Measurements from ENCODE around the gene DGKQ. TPM values are rescaled to one million over a fixed set of nuclear protein-coding genes. Genes with fewer than 3 reads are reported as not detected.

The DGKQ gene
- total and polyA plus RNA-seq, 2 of the 13 experiments (the other 11 are each of a cell fraction or from before 2014, with no cell fraction given) = 4.5 to 7.2 TPM

DNA sequence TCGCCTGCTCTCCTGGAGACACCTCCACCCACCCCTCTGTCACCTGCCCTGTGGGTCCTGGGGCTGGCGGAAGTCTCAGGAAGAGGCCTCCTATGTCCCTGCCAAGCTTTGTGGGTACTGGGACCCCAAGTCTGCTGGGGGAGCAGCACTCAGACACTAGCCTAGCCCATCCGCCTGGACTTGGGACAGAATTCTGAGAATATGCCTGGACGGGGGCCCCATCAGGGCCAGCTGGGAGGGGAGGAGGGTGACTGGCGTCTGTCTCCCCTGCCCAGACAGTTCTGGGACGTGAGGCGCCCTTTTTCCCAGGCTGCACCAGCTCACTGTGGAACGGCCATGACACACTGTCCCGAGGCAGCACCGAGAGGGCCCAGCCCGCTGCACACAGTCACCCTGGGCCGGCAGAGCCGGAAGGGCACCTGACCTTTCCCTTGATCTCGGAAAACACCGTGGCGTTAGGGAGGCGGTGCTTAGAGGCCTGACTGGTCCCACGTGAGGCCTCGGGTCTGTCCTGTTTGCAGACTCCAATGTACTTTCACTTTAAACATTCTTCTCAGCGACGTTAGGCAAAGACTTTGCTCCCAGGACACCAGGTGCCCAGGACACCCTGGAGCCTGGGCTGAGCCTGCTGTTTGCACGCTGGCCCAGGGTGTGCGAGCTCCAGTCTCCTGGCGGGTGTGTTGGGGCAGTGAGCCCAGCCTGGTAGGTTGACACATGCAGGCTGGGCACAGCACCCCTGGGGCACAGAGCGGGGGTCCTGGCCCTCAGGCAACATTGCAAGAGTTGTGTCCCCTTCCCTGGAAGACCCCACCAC, 19.1 kb upstream of the DGKQ start (continued):
- TF ChIP-seq, protein P1, sequence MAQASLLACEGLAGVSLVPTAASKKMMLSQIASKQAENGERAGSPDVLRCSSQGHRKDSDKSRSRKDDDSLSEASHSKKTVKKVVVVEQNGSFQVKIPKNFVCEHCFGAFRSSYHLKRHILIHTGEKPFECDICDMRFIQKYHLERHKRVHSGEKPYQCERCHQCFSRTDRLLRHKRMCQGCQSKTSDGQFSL (CRISPR knock-in tag; IDR thresholded peaks at IDR 0.05) = no peak
- TF ChIP-seq ZNF121 (CRISPR knock-in tag; IDR thresholded peaks at IDR 0.05) (peak; percentile 89), ARID5B (CRISPR knock-in tag; IDR thresholded peaks at IDR 0.05) (peak; percentile 92), ZNF460 (CRISPR knock-in tag; IDR thresholded peaks at IDR 0.05; ENCODE audit: borderline replicate concordance) (no peak), POLR2A (IDR thresholded peaks at IDR 0.05; ENCODE audit: insufficient read depth in 1 of 2, low read depth in 2 of 2, low read length in 2 of 2) (peak in 1 of 2 experiments; percentile 91; a peak in 2 of 4 replicates), SOX6 (IDR thresholded peaks at IDR 0.05) (no peak), SOX6 (CRISPR knock-in tag; IDR thresholded peaks at IDR 0.05) (peak; percentile 86), ZNF644 (CRISPR knock-in tag; IDR thresholded peaks at IDR 0.05; ENCODE audit: low read depth) (no peak), ZNF564 (CRISPR knock-in tag; IDR thresholded peaks at IDR 0.05) (0 out of 2 replicates have a peak, but pooled peaks have one; percentile 46), ZNF563 (CRISPR knock-in tag; IDR thresholded peaks at IDR 0.05) (peak; percentile 93)
- TF ChIP-seq, protein P2, sequence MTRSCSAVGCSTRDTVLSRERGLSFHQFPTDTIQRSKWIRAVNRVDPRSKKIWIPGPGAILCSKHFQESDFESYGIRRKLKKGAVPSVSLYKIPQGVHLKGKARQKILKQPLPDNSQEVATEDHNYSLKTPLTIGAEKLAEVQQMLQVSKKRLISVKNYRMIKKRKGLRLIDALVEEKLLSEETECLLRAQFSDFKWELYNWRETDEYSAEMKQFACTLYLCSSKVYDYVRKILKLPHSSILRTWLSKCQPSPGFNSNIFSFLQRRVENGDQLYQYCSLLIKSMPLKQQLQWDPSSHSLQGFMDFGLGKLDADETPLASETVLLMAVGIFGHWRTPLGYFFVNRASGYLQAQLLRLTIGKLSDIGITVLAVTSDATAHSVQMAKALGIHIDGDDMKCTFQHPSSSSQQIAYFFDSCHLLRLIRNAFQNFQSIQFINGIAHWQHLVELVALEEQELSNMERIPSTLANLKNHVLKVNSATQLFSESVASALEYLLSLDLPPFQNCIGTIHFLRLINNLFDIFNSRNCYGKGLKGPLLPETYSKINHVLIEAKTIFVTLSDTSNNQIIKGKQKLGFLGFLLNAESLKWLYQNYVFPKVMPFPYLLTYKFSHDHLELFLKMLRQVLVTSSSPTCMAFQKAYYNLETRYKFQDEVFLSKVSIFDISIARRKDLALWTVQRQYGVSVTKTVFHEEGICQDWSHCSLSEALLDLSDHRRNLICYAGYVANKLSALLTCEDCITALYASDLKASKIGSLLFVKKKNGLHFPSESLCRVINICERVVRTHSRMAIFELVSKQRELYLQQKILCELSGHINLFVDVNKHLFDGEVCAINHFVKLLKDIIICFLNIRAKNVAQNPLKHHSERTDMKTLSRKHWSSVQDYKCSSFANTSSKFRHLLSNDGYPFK (CRISPR knock-in tag; IDR thresholded peaks at IDR 0.05; ENCODE audit: borderline replicate concordance) = peak; percentile 89
- TF ChIP-seq, protein P3, sequence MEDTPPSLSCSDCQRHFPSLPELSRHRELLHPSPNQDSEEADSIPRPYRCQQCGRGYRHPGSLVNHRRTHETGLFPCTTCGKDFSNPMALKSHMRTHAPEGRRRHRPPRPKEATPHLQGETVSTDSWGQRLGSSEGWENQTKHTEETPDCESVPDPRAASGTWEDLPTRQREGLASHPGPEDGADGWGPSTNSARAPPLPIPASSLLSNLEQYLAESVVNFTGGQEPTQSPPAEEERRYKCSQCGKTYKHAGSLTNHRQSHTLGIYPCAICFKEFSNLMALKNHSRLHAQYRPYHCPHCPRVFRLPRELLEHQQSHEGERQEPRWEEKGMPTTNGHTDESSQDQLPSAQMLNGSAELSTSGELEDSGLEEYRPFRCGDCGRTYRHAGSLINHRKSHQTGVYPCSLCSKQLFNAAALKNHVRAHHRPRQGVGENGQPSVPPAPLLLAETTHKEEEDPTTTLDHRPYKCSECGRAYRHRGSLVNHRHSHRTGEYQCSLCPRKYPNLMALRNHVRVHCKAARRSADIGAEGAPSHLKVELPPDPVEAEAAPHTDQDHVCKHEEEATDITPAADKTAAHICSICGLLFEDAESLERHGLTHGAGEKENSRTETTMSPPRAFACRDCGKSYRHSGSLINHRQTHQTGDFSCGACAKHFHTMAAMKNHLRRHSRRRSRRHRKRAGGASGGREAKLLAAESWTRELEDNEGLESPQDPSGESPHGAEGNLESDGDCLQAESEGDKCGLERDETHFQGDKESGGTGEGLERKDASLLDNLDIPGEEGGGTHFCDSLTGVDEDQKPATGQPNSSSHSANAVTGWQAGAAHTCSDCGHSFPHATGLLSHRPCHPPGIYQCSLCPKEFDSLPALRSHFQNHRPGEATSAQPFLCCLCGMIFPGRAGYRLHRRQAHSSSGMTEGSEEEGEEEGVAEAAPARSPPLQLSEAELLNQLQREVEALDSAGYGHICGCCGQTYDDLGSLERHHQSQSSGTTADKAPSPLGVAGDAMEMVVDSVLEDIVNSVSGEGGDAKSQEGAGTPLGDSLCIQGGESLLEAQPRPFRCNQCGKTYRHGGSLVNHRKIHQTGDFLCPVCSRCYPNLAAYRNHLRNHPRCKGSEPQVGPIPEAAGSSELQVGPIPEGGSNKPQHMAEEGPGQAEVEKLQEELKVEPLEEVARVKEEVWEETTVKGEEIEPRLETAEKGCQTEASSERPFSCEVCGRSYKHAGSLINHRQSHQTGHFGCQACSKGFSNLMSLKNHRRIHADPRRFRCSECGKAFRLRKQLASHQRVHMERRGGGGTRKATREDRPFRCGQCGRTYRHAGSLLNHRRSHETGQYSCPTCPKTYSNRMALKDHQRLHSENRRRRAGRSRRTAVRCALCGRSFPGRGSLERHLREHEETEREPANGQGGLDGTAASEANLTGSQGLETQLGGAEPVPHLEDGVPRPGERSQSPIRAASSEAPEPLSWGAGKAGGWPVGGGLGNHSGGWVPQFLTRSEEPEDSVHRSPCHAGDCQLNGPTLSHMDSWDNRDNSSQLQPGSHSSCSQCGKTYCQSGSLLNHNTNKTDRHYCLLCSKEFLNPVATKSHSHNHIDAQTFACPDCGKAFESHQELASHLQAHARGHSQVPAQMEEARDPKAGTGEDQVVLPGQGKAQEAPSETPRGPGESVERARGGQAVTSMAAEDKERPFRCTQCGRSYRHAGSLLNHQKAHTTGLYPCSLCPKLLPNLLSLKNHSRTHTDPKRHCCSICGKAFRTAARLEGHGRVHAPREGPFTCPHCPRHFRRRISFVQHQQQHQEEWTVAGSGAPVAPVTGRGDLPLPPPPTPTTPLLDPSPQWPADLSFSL (CRISPR knock-in tag; IDR thresholded peaks at IDR 0.05) = no peak
- TF ChIP-seq, protein P4, sequence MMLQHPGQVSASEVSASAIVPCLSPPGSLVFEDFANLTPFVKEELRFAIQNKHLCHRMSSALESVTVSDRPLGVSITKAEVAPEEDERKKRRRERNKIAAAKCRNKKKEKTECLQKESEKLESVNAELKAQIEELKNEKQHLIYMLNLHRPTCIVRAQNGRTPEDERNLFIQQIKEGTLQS (CRISPR knock-in tag; IDR thresholded peaks at IDR 0.05) = 0 out of 2 replicates have a peak, but pooled peaks have one; percentile 6
